H9 (cell line): ENCODE measurements around the gene NT5DC2. TPM values are rescaled to one million over a fixed set of nuclear protein-coding genes. Genes with fewer than 3 reads are reported as not detected.

Experiments used
- DNase-seq: peaks from one replicate; pipeline ENCODE4 v3.0.0-alpha.2; 2017
- H2AFZ ChIP-seq: one replicate; pipeline ENCODE4 v1.6.1; 2013; ENCODE audit warnings: mild to moderate bottlenecking, low read length, control low read depth, moderate library complexity
- H2AK5ac ChIP-seq: 2 replicates; pipeline ENCODE4 v1.6.1; 2013; ENCODE audit warnings: low read length, control low read depth, mixed read lengths; ENCODE audit not compliant: insufficient read length
- H2BK120ac ChIP-seq: one replicate; pipeline ENCODE4 v1.6.1; 2013; ENCODE audit warnings: low read depth, mild to moderate bottlenecking, low read length, control low read depth, inconsistent platforms; ENCODE audit not compliant: poor library complexity, severe bottlenecking
- H2BK12ac ChIP-seq: 2 replicates; pipeline ENCODE4 v1.6.1; 2013; ENCODE audit warnings: low read length, control low read depth, mixed read lengths, low read depth; ENCODE audit not compliant: insufficient read length
- H2BK15ac ChIP-seq: 2 replicates; pipeline ENCODE4 v1.6.1; 2013; ENCODE audit warnings: low read depth, low read length, control low read depth
- H2BK20ac ChIP-seq: one replicate; pipeline ENCODE4 v1.6.1; 2013; ENCODE audit warnings: low read depth, mild to moderate bottlenecking, low read length, control low read depth, inconsistent platforms; ENCODE audit not compliant: poor library complexity, severe bottlenecking
- H2BK5ac ChIP-seq: 2 replicates; pipeline ENCODE4 v1.6.1; 2013; ENCODE audit warnings: low read length, control low read depth, mixed read lengths; ENCODE audit not compliant: insufficient read length
- H3K14ac ChIP-seq: 2 replicates; pipeline ENCODE4 v1.6.1; 2013; ENCODE audit warnings: low read length, control low read depth; ENCODE audit not compliant: insufficient read depth
- H3K18ac ChIP-seq: 2 replicates; pipeline ENCODE4 v1.6.1; 2013; ENCODE audit warnings: low read depth, mild to moderate bottlenecking, mixed read lengths, low read length, control low read depth; ENCODE audit not compliant: insufficient read length
- H3K23ac ChIP-seq: 2 replicates; pipeline ENCODE4 v1.6.1; 2013; ENCODE audit warnings: low read length, control low read depth, mixed read lengths, low read depth; ENCODE audit not compliant: insufficient read length
- H3K23me2 ChIP-seq: 2 replicates; pipeline ENCODE4 v1.6.1; 2013; ENCODE audit warnings: low read depth, mild to moderate bottlenecking, mixed read lengths, low read length, control low read depth; ENCODE audit not compliant: insufficient read length, poor library complexity, severe bottlenecking
- H3K27ac ChIP-seq: 2 replicates; pipeline ENCODE4 v1.5.1; 2013; ENCODE audit warnings: low read length, control low read depth, mixed read lengths, low read depth; ENCODE audit not compliant: insufficient read length
- H3K27me3 ChIP-seq: 2 replicates; pipeline ENCODE4 v1.6.1; 2013; ENCODE audit warnings: low read length, control low read depth, inconsistent platforms; ENCODE audit not compliant: insufficient read depth
- H3K4ac ChIP-seq: 2 replicates; pipeline ENCODE4 v1.6.1; 2013; ENCODE audit warnings: low read depth, mild to moderate bottlenecking, control low read depth, inconsistent platforms, low read length, moderate library complexity
- H3K4me1 ChIP-seq: 2 replicates; pipeline ENCODE4 v1.6.1; 2013; ENCODE audit warnings: low read length, control low read depth, inconsistent platforms; ENCODE audit not compliant: insufficient read depth
- H3K4me2 ChIP-seq: 2 replicates; pipeline ENCODE4 v1.6.1; 2013; ENCODE audit warnings: low read length, control low read depth, mixed read lengths; ENCODE audit not compliant: insufficient read length, insufficient read depth
- H3K56ac ChIP-seq: 2 replicates; pipeline ENCODE4 v1.6.1; 2013; ENCODE audit warnings: low read depth, mild to moderate bottlenecking, mixed read lengths, low read length, control low read depth; ENCODE audit not compliant: insufficient read length
- H3K79me1 ChIP-seq: 2 replicates; pipeline ENCODE4 v1.6.1; 2013; ENCODE audit warnings: low read depth, mild to moderate bottlenecking, moderate library complexity, low read length, control low read depth, inconsistent platforms; ENCODE audit not compliant: insufficient read depth, poor library complexity, severe bottlenecking
- H3K79me2 ChIP-seq: 2 replicates; pipeline ENCODE4 v1.6.1; 2013; ENCODE audit warnings: low read length, control low read depth, inconsistent platforms; ENCODE audit not compliant: insufficient read depth
- H3K9ac ChIP-seq: 2 replicates; pipeline ENCODE4 v1.6.1; 2013; ENCODE audit warnings: low read length, control low read depth, mixed read lengths; ENCODE audit not compliant: insufficient read length; ENCODE audit errors: extremely low read depth
- H3K9me3 ChIP-seq: one replicate; pipeline ENCODE4 v1.6.1; 2013; ENCODE audit warnings: low read depth, low read length, inconsistent platforms; ENCODE audit not compliant: control insufficient read depth
- H3T11ph ChIP-seq: one replicate; pipeline ENCODE4 v1.6.1; 2013; ENCODE audit warnings: mild to moderate bottlenecking, low read length, control low read depth, inconsistent platforms
- H4K20me1 ChIP-seq: one replicate; pipeline ENCODE4 v1.6.1; 2013; ENCODE audit not compliant: control insufficient read depth, insufficient read length, insufficient read depth
- H4K5ac ChIP-seq: 2 replicates; pipeline ENCODE4 v1.6.1; 2013; ENCODE audit warnings: low read depth, mild to moderate bottlenecking, mixed read lengths, low read length, control low read depth; ENCODE audit not compliant: insufficient read length
- H4K8ac ChIP-seq: replicated peaks from 2 replicates; pipeline ENCODE4 v1.6.1; 2013; ENCODE audit warnings: low read length, control low read depth, mixed read lengths, low read depth; ENCODE audit not compliant: insufficient read length
- H4K91ac ChIP-seq: 2 replicates; pipeline ENCODE4 v1.6.1; 2013; ENCODE audit warnings: low read depth, mild to moderate bottlenecking, moderate library complexity, mixed read lengths, low read length, control low read depth; ENCODE audit not compliant: insufficient read length
- H3K27ac Mint-ChIP-seq, 3 experiments: 2 replicates in 2 of 3; 3 replicates in 1 of 3; pipeline ENCODE4 v1.8.0; 2020 to 2021; ENCODE audit warnings: mixed read lengths in 3 of 3, mild to moderate bottlenecking in 1 of 3, moderate library complexity in 1 of 3
- H3K27me3 Mint-ChIP-seq: 2 replicates; pipeline ENCODE4 v1.8.0; 2021; ENCODE audit warnings: low read depth, mild to moderate bottlenecking, moderate library complexity, mixed read lengths
- H3K36me3 Mint-ChIP-seq, 3 experiments: 2 replicates in 2 of 3; 3 replicates in 1 of 3; pipeline ENCODE4 v1.8.0; 2020 to 2021; ENCODE audit warnings: low read depth in 3 of 3, mixed read lengths in 3 of 3; ENCODE audit not compliant: insufficient read depth in 1 of 3
- H3K4me1 Mint-ChIP-seq, 2 experiments: 2 replicates each; pipeline ENCODE4 v1.8.0; 2020; ENCODE audit warnings: mixed read lengths in 2 of 2
- H3K4me3 Mint-ChIP-seq, 2 experiments: 2 replicates in 1 of 2; 3 replicates in 1 of 2; pipeline ENCODE4 v1.8.0; 2020 to 2021; ENCODE audit warnings: mild to moderate bottlenecking in 2 of 2, mixed read lengths in 2 of 2, moderate library complexity in 1 of 2
- H3K9me3 Mint-ChIP-seq, 2 experiments: 2 replicates in 1 of 2; 3 replicates in 1 of 2; pipeline ENCODE4 v1.8.0; 2020; ENCODE audit warnings: mild to moderate bottlenecking in 2 of 2, mixed read lengths in 2 of 2, moderate library complexity in 1 of 2
- WGBS: extraction: QIAGEN DNeasy Blood & Tissue Kit; methylation state at CpG from one replicate; pipeline ENCODE4 v1.1.7; 2013; ENCODE audit warnings: missing lambda C conversion rate, low lambda C conversion rate, mixed read lengths; ENCODE audit not compliant: insufficient read length; ENCODE audit errors: extremely low coverage; 5-methylcytosine and 5-hydroxymethylcytosine counted together
- total RNA-seq: library from RNA; stranded (reverse); gene quantifications from 2 replicates; pipeline ENCODE4 v1.2.1, GENCODE V29; 2021
- TF ChIP-seq, protein P1 (sequence below): fragments of 200-600 bp; sonication (generic); conservative IDR thresholded peaks from 3 replicates; pipeline ENCODE4 v1.8.0; 2021; ENCODE audit warnings: antibody characterized with exemption, mild to moderate bottlenecking

The NT5DC2 gene
- total RNA-seq, 1 experiment from 2014 or later, result 444 TPM

DNA sequence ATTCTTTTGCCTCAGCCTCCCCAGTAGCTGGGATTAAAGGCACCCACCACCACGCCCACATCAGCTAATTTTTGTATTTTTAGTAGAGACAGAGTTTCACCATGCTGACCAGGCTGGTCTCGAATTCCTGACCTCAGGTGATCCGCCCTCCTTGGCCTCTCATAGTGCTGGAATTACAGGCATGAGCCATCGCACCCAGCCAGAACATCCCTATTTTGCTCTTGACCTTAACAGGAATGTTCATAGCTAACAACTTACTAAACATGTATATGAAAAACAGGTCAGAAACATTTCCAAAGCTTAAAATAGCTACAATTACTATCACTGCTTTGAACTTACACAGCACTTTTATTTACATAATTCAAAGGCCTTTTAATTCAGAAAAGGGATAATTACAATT, 36.4 kb upstream of the NT5DC2 start:
- H2BK12ac ChIP-seq, result no peak overlapping the region
- no peaks in the 10 kb centered on the region for H4K20me1 ChIP-seq
- H3K23me2 ChIP-seq, result no peaks in the 10 kb centered on the region
- no peaks in the 10 kb centered on the region for H3K79me2 ChIP-seq
- no peaks in the 10 kb centered on the region for H3K79me1 ChIP-seq
- no peak overlapping the region for H3K4me3 Mint-ChIP-seq
- TF ChIP-seq, protein P1, sequence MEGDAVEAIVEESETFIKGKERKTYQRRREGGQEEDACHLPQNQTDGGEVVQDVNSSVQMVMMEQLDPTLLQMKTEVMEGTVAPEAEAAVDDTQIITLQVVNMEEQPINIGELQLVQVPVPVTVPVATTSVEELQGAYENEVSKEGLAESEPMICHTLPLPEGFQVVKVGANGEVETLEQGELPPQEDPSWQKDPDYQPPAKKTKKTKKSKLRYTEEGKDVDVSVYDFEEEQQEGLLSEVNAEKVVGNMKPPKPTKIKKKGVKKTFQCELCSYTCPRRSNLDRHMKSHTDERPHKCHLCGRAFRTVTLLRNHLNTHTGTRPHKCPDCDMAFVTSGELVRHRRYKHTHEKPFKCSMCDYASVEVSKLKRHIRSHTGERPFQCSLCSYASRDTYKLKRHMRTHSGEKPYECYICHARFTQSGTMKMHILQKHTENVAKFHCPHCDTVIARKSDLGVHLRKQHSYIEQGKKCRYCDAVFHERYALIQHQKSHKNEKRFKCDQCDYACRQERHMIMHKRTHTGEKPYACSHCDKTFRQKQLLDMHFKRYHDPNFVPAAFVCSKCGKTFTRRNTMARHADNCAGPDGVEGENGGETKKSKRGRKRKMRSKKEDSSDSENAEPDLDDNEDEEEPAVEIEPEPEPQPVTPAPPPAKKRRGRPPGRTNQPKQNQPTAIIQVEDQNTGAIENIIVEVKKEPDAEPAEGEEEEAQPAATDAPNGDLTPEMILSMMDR, result no peak
- DNase-seq, result no peak
- no peak overlapping the region for H3K4ac ChIP-seq
- no CpG with 5 or more reads among the region's 4 CpGs for WGBS
- H3K4me1 ChIP-seq, result no peaks in the 10 kb centered on the region
- peaks cover 0 to 3% of the 10 kb centered on the region in 2 experiments; a peak in 1 of 4 replicates for H3K4me1 Mint-ChIP-seq
- H3K9me3 ChIP-seq, result no peaks in the 10 kb centered on the region
- no peak overlapping the region for H3K18ac ChIP-seq
- no peaks in the 10 kb centered on the region for H3K27me3 ChIP-seq
- H3K56ac ChIP-seq, result no peak overlapping the region
- H3K14ac ChIP-seq, result no peak overlapping the region
- H2BK5ac ChIP-seq, result no peak overlapping the region
- H3K27me3 Mint-ChIP-seq, result no peaks in the 10 kb centered on the region
- peak overlapping the region in 2 of 3 experiments; percentile 44 to 47; a peak in 3 of 7 replicates for H3K27ac Mint-ChIP-seq
- no peak overlapping the region for H2AFZ ChIP-seq
- no peak overlapping the region for H3T11ph ChIP-seq
- H3K36me3 Mint-ChIP-seq, result peaks cover 6 to 39% (median 25%) of the 10 kb centered on the region in 3 experiments
- no peak overlapping the region for H4K91ac ChIP-seq
- no peak overlapping the region for H3K23ac ChIP-seq
- H4K5ac ChIP-seq, result no peak overlapping the region
- H3K9ac ChIP-seq, result no peak overlapping the region
- H2BK20ac ChIP-seq, result no peak overlapping the region
- H2AK5ac ChIP-seq, result no peak overlapping the region
- H2BK15ac ChIP-seq, result no peak overlapping the region
- no peak overlapping the region for H3K27ac ChIP-seq
- no peak overlapping the region for H2BK120ac ChIP-seq
- no peak overlapping the region for H3K4me2 ChIP-seq
- no peaks in the 10 kb centered on the region; a peak in 1 of 5 replicates for H3K9me3 Mint-ChIP-seq
- H4K8ac ChIP-seq, result no peak overlapping the region
